Lung (tissue), 12 donors: ENCODE results near the gene SIRT2. TPM values are rescaled to one million over a fixed set of nuclear protein-coding genes. Genes with fewer than 3 reads are reported as not detected.
A peak's percentile ranks its signal among the peaks of the same experiment; 100 is the strongest.
"Not testable (repeated sequence)": the region's sequence is repeated elsewhere in the genome, so short reads cannot be mapped to it uniquely, and the experiment has no call there.

Experiments used
- ATAC-seq: fragments of 200-7000 bp; cut with Tn5 transposase; one replicate; pipeline ENCODE4 v1.9.1; 2020; ENCODE audit warnings: moderate number of reproducible peaks; ENCODE audit not compliant: insufficient read depth, low FRiP score
- DNase-seq, 3 donors: peaks; one replicate each; pipeline ENCODE4 v3.0.0-alpha.2; 2013 to 2017
- H3K27ac ChIP-seq, 2 donors: one replicate each; pipeline ENCODE4 v1.5.1; 2013; ENCODE audit warnings: mild to moderate bottlenecking in 2 of 2, moderate library complexity in 2 of 2, control low read depth in 1 of 2, inconsistent platforms in 1 of 2, low read depth in 1 of 2, low read length in 1 of 2
- H3K27me3 ChIP-seq, 3 donors: one replicate each; pipeline ENCODE4 v1.5.1; 2013; ENCODE audit warnings: low read length in 2 of 3; ENCODE audit not compliant: control insufficient read depth in 3 of 3, insufficient read depth in 3 of 3
- H3K36me3 ChIP-seq, 4 donors: one replicate each; pipeline ENCODE4 v1.5.1; 2013; ENCODE audit warnings: low read length in 4 of 4, mild to moderate bottlenecking in 1 of 4, moderate library complexity in 1 of 4; ENCODE audit not compliant: control insufficient read depth in 4 of 4, insufficient read depth in 4 of 4
- H3K4me1 ChIP-seq, 5 donors: one replicate each; pipeline ENCODE4 v1.5.1; 2013; ENCODE audit warnings: low read length in 5 of 5, mild to moderate bottlenecking in 2 of 5, moderate library complexity in 1 of 5; ENCODE audit not compliant: control insufficient read depth in 5 of 5, insufficient read depth in 5 of 5
- H3K4me3 ChIP-seq: one replicate; pipeline ENCODE4 v1.5.1; 2013; ENCODE audit warnings: mild to moderate bottlenecking, control low read depth, moderate library complexity
- H3K9ac ChIP-seq, 2 donors: one replicate each; pipeline ENCODE4 v1.5.1; 2013; ENCODE audit warnings: low read length in 2 of 2, control low read depth in 1 of 2; ENCODE audit not compliant: insufficient read depth in 1 of 2
- H3K9me3 ChIP-seq, 4 donors: one replicate each; pipeline ENCODE4 v1.5.1; 2013; ENCODE audit warnings: low read length in 3 of 4, mild to moderate bottlenecking in 1 of 4, moderate library complexity in 1 of 4; ENCODE audit not compliant: control insufficient read depth in 4 of 4, insufficient read depth in 3 of 4
- CTCF ChIP-seq: IDR thresholded peaks from 2 replicates; pipeline ENCODE4 v1.5.1; 2012; ENCODE audit warnings: mild to moderate bottlenecking; ENCODE audit errors: control extremely low read depth, extremely low read depth
- WGBS, 2 donors: extraction: QIAGEN DNeasy Blood & Tissue Kit; methylation state at CpG; one replicate each; pipeline ENCODE4 v1.1.7; 2013; 5-methylcytosine and 5-hydroxymethylcytosine counted together
- polyA plus RNA-seq, 2 donors: library from polyadenylated mRNA; stranded (reverse); fragments of 200-250 nt; gene quantifications; one replicate each; pipeline ENCODE4 v1.2.1, GENCODE V29; 2013
- total RNA-seq, 2 donors: library from RNA; depleted of rRNA in 1 of 2; stranded (reverse); fragments of >200 nt in 1 of 2; gene quantifications; one replicate each; pipeline ENCODE4 v1.2.1, GENCODE V29; 2014 to 2021
- donor health status: control.
- donor health status: control.
- donor health status: Bipolar disorder and iron deficiency.
- donor health status: healthy.
- donor health status: DM: yes; HTN: yes; CAD: no.

The SIRT2 gene
- total and polyA plus RNA-seq, 4 donors: 35.5 to 54.8 (median 48.5) TPM

GRCh38 chr19:38875656-38876395 is 23.6 kb downstream of the SIRT2 start:
- ATAC-seq (no peak), DNase-seq (no peak)
- Histone ChIP-seq H3K27ac (no peak overlapping the region), H3K4me1 (peaks cover 0 to 11% (median 2%) of the 10 kb centered on the region in 5 donors), H3K9me3 (no peaks in the 10 kb centered on the region), H3K9ac (no peak overlapping the region), H3K36me3 (peaks cover 0 to 11% (median 0%) of the 10 kb centered on the region in 4 donors), H3K27me3 (no peaks in the 10 kb centered on the region), H3K4me3 (no peak overlapping the region)
- TF ChIP-seq CTCF: no peak
- WGBS, 2 donors: 76 to 90% methylated on average over 6 of the region's 6 CpGs

- not testable (repeated sequence) for DNase-seq, H3K36me3 ChIP-seq, H3K9me3 ChIP-seq, H3K27me3 ChIP-seq, H3K9ac ChIP-seq, ATAC-seq, H3K4me3 ChIP-seq, H3K27ac ChIP-seq
- 91 to 93% methylated on average over 10 of the region's 10 CpGs for WGBS, 2 donors
- peaks cover 0 to 20% (median 8%) of the 10 kb centered on the region in 5 donors for H3K4me1 ChIP-seq
These were observed 26.0 kb downstream of the SIRT2 start for GRCh38 chr19:38873400-38873799.

GRCh38 chr19:38870612-38871011 is 28.8 kb downstream of the SIRT2 start:
- DNase-seq (no peak), ATAC-seq (no peak)
- WGBS, 2 donors: 86 to 88% methylated on average over 19 of the region's 19 CpGs
- Histone ChIP-seq H3K27me3 (no peaks in the 10 kb centered on the region), H3K4me3 (no peak overlapping the region), H3K9me3 (no peaks in the 10 kb centered on the region), H3K36me3 (no peaks in the 10 kb centered on the region), H3K4me1 (peaks cover 0 to 12% (median 5%) of the 10 kb centered on the region in 5 donors), H3K9ac (no peak overlapping the region), H3K27ac (no peak overlapping the region)
- no peak for TF ChIP-seq CTCF

GRCh38 chr19:38869836-38870607 is 29.4 kb downstream of the SIRT2 start:
- Histone ChIP-seq H3K4me1 (peaks cover 0 to 12% (median 5%) of the 10 kb centered on the region in 5 donors), H3K9me3 (no peaks in the 10 kb centered on the region), H3K27ac (peak overlapping the region in 1 of 2 donors; percentile 37), H3K4me3 (peak overlapping the region; percentile 15), H3K36me3 (no peaks in the 10 kb centered on the region), H3K9ac (peak overlapping the region; percentile 46 to 53), H3K27me3 (no peaks in the 10 kb centered on the region)
- peak; percentile 85 for TF ChIP-seq CTCF
- peak; percentile 62 to 75 (median 67) for DNase-seq
- WGBS, 2 donors: 17 to 22% methylated on average over 54 to 62 of the region's 62 CpGs
- peak; percentile 89 for ATAC-seq
